Measurements from ENCODE around the gene OR6S1.

OR6S1 gene

GRCh38 chr14:20614038-20614840 is 27.3 kb downstream of the OR6S1 start:
- peak in 1 of 2 donors; percentile 51 for DNase-seq (ENCODE audit: low read depth in 2 of 2)
- H3K4me3 ChIP-seq (replicated peaks in 1 of 2; ENCODE audit: low read depth in 2 of 2, low read length in 2 of 2), result peak overlapping the region; percentile 49 to 64
- no peak for TF ChIP-seq CTCF (IDR thresholded peaks at IDR 0.05; ENCODE audit: low read depth, low read length)

- peak; percentile 73 for TF ChIP-seq CTCF (IDR thresholded peaks at IDR 0.05; ENCODE audit: low read depth, low read length)
- peak overlapping the region; percentile 49 to 64 for H3K4me3 ChIP-seq (replicated peaks in 1 of 2; ENCODE audit: low read depth in 2 of 2, low read length in 2 of 2)
- DNase-seq (ENCODE audit: low read depth in 2 of 2), result peak; percentile 98 to 99
Measured at GRCh38 chr14:20613094-20614037, 28.1 kb downstream of the OR6S1 start.

GRCh38 chr14:20612403-20612802 is 29.1 kb downstream of the OR6S1 start:
- H3K4me3 ChIP-seq (replicated peaks in 1 of 2; ENCODE audit: low read depth in 2 of 2, low read length in 2 of 2), result no peak overlapping the region
- no peak for DNase-seq (ENCODE audit: low read depth in 2 of 2)
- no peak for TF ChIP-seq CTCF (IDR thresholded peaks at IDR 0.05; ENCODE audit: low read depth, low read length)

- H3K4me3 ChIP-seq (replicated peaks in 1 of 2; ENCODE audit: low read depth in 2 of 2, low read length in 2 of 2), result no peak overlapping the region
- no peak for DNase-seq (ENCODE audit: low read depth in 2 of 2)
- no peak for TF ChIP-seq CTCF (IDR thresholded peaks at IDR 0.05; ENCODE audit: low read depth, low read length)
Measured at GRCh38 chr14:20611277-20611676, 30.2 kb downstream of the OR6S1 start.

GRCh38 chr14:20610002-20610765 is 31.3 kb downstream of the OR6S1 start:
- no peak for TF ChIP-seq CTCF (IDR thresholded peaks at IDR 0.05; ENCODE audit: low read depth, low read length)
- DNase-seq (ENCODE audit: low read depth in 2 of 2), result peak; percentile 82 to 87
- H3K4me3 ChIP-seq (replicated peaks in 1 of 2; ENCODE audit: low read depth in 2 of 2, low read length in 2 of 2), result peak overlapping the region; percentile 89 to 91

Data from cardiac fibroblast (primary cell).